ENCODE results near the gene SDK2.

- no peak for TF ChIP-seq POLR2A (IDR thresholded peaks at IDR 0.05; ENCODE audit: low read depth, low read length)
- no peak for TF ChIP-seq POLR2AphosphoS5 (IDR thresholded peaks at IDR 0.05; ENCODE audit: low read depth, low read length)
- TF ChIP-seq POU2F2 (IDR thresholded peaks at IDR 0.05; ENCODE audit: low read depth, low read length): no peak
- no peak for TF ChIP-seq SPI1 (IDR thresholded peaks at IDR 0.05; ENCODE audit: low read depth, low read length)
These were observed 152.0 kb downstream of the SDK2 start for GRCh38 chr17:73492125-73492820.
